SK-N-SH (cell line): ENCODE data around the gene BGN. TPM values are rescaled to one million over a fixed set of nuclear protein-coding genes. Genes with fewer than 3 reads are reported as not detected.

ENCODE experiments used
- CTCF ChIA-PET: fragments of 300-600, 350-600 bp; formaldehyde crosslinking; extraction: SDS; loops from one replicate; lab custom pipeline; 2021; lab: Yijun Ruan, JAX
- POLR2A ChIA-PET: fragments of 350-600 bp; sonication (Branson Sonifier 250); formaldehyde crosslinking; extraction: SDS; loops from one replicate; lab custom pipeline; 2020; ENCODE audit warnings: antibody characterized with exemption, inconsistent platforms; lab: Yijun Ruan, JAX
- DNase-seq: peaks from one replicate; pipeline ENCODE4 v3.0.0; 2012
- H2AFZ ChIP-seq: fragments of 200-600 bp; sonication (generic); 2 replicates; pipeline ENCODE4 v1.8.1; 2016; ENCODE audit warnings: antibody characterized with exemption, mild to moderate bottlenecking, low read depth
- H3F3A ChIP-seq: fragments of 200-600 bp; sonication (generic); replicated peaks from 2 replicates; pipeline ENCODE3; 2016; ENCODE audit warnings: antibody characterized with exemption, mild to moderate bottlenecking; ENCODE audit not compliant: insufficient read depth
- H3K27ac ChIP-seq, 2 experiments: fragments of 200-500 bp in 1 of 2; fragments of 200-600 bp in 1 of 2; sonication (Bioruptor generic) in 1 of 2; sonication (generic), shearing (Covaris generic) in 1 of 2; 2 replicates each; pipeline versions ENCODE4 v1.5.1 to v1.6.1; 2014 to 2016; ENCODE audit warnings: low read depth in 2 of 2, inconsistent platforms in 1 of 2, low read length in 1 of 2, mild to moderate bottlenecking in 1 of 2, mixed read lengths in 1 of 2
- H3K27me3 ChIP-seq: fragments of 200-600 bp; sonication (generic), shearing (Covaris generic); 2 replicates; pipeline ENCODE4 v1.6.1; 2016; ENCODE audit warnings: mixed run types; ENCODE audit not compliant: insufficient read depth
- H3K36me3 ChIP-seq, 2 experiments: fragments of 200-500 bp in 1 of 2; fragments of 200-600 bp in 1 of 2; sonication (Bioruptor generic) in 1 of 2; sonication (generic) in 1 of 2; replicated peaks in 1 of 2; 2 replicates each; pipeline versions ENCODE3 to v1.5.1; 2014 to 2016; ENCODE audit warnings: low read length in 1 of 2, mild to moderate bottlenecking in 1 of 2; ENCODE audit not compliant: insufficient read depth in 2 of 2, control insufficient read depth in 1 of 2
- H3K4me1 ChIP-seq, 2 experiments: fragments of 200-500 bp in 1 of 2; fragments of 200-600 bp in 1 of 2; sonication (Bioruptor generic) in 1 of 2; sonication (generic), shearing (Covaris generic) in 1 of 2; 2 replicates each; pipeline versions ENCODE4 v1.5.1 to v1.6.1; 2014 to 2016; ENCODE audit warnings: low read depth in 1 of 2, low read length in 1 of 2, mixed run types in 1 of 2; ENCODE audit not compliant: insufficient read depth in 2 of 2, control insufficient read depth in 1 of 2
- H3K4me2 ChIP-seq: fragments of 200-600 bp; sonication (generic), shearing (Covaris generic); 2 replicates; pipeline ENCODE4 v1.6.1; 2017; ENCODE audit warnings: mixed run types
- H3K4me3 ChIP-seq, 2 experiments: fragments of 200-500 bp in 1 of 2; fragments of 200-600 bp in 1 of 2; sonication (Bioruptor generic) in 1 of 2; sonication (generic), shearing (Covaris generic) in 1 of 2; 2 replicates each; pipeline versions ENCODE4 v1.5.1 to v1.8.1; 2014 to 2016; ENCODE audit warnings: low read depth in 2 of 2, inconsistent platforms in 1 of 2, low read length in 1 of 2, mild to moderate bottlenecking in 1 of 2, mixed read lengths in 1 of 2, moderate library complexity in 1 of 2
- H3K79me2 ChIP-seq: fragments of 200-600 bp; sonication (generic); 2 replicates; pipeline ENCODE4 v1.8.1; 2017; ENCODE audit warnings: mild to moderate bottlenecking; ENCODE audit not compliant: insufficient read depth
- H3K9ac ChIP-seq: fragments of 200-600 bp; sonication (generic); 2 replicates; pipeline ENCODE4 v1.6.1; 2017; ENCODE audit warnings: mixed run types
- H3K9me2 ChIP-seq: fragments of 200-600 bp; sonication (generic); 2 replicates; pipeline ENCODE4 v1.6.1; 2017; ENCODE audit warnings: mixed run types
- H3K9me3 ChIP-seq: fragments of 200-600 bp; sonication (generic); 2 replicates; pipeline ENCODE4 v1.6.1; 2017; ENCODE audit warnings: mixed run types, mild to moderate bottlenecking, moderate library complexity
- H4K20me1 ChIP-seq: fragments of 200-600 bp; sonication (generic); 2 replicates; pipeline ENCODE4 v1.6.1; 2017; ENCODE audit warnings: mild to moderate bottlenecking, mixed run types; ENCODE audit not compliant: insufficient read depth
- CTCF ChIP-seq: fragments of 200-600 bp; sonication (generic); IDR thresholded peaks from 2 replicates; pipeline ENCODE4 v1.6.1; 2017; ENCODE audit warnings: antibody characterized with exemption, mild to moderate bottlenecking, moderate library complexity
- EP300 ChIP-seq, 2 experiments: IDR thresholded peaks; 2 replicates each; pipeline versions ENCODE4 v1.4.0 to v1.6.1; 2012; ENCODE audit warnings: borderline replicate concordance in 1 of 2, low read depth in 1 of 2, low read length in 1 of 2
- FOSL2 ChIP-seq: IDR thresholded peaks from 2 replicates; pipeline ENCODE4 v1.4.0; 2012; ENCODE audit warnings: low read depth, mild to moderate bottlenecking, moderate library complexity, borderline replicate concordance
- FOXM1 ChIP-seq: IDR thresholded peaks from 2 replicates; pipeline ENCODE4 v1.4.0; 2012; ENCODE audit warnings: low read depth, mild to moderate bottlenecking
- GABPA ChIP-seq: IDR thresholded peaks from 2 replicates; pipeline ENCODE4 v1.4.0; 2012; ENCODE audit warnings: low read depth, mild to moderate bottlenecking
- GATA2 ChIP-seq: sonication (generic); formaldehyde crosslinking; IDR thresholded peaks from 2 replicates; pipeline ENCODE4 v1.5.0; 2020; ENCODE audit warnings: mild to moderate bottlenecking, missing genetic modification reagents
- IRF3 ChIP-seq: fragments of 150-350 bp; IDR thresholded peaks from 2 replicates; pipeline ENCODE4 v1.6.1; 2016; ENCODE audit warnings: mild to moderate bottlenecking, low read depth, low read length
- JUND ChIP-seq: IDR thresholded peaks from 2 replicates; pipeline ENCODE4 v1.4.0; 2012
- NFIC ChIP-seq: IDR thresholded peaks from 2 replicates; pipeline ENCODE4 v1.4.0; 2012; ENCODE audit warnings: borderline replicate concordance
- POLR2AphosphoS5 ChIP-seq: IDR thresholded peaks from 2 replicates; pipeline ENCODE4 v1.6.1; 2012; ENCODE audit warnings: low read depth, low read length
- RCOR1 ChIP-seq: fragments of 150-350 bp; IDR thresholded peaks from 2 replicates; pipeline ENCODE4 v1.6.1; 2017; ENCODE audit warnings: antibody characterized with exemption, low read length
- RFX5 ChIP-seq: IDR thresholded peaks from 2 replicates; pipeline ENCODE4 v1.6.1; 2012; ENCODE audit warnings: mild to moderate bottlenecking, improper control_type of control experiment, low read length
- RXRA ChIP-seq: IDR thresholded peaks from 2 replicates; pipeline ENCODE4 v1.4.0; 2012; ENCODE audit warnings: low read depth, mild to moderate bottlenecking, borderline replicate concordance
- SIN3A ChIP-seq: IDR thresholded peaks from 2 replicates; pipeline ENCODE4 v1.6.1; 2012; ENCODE audit warnings: low read depth, mild to moderate bottlenecking, low read length, moderate library complexity, borderline replicate concordance
- SMC3 ChIP-seq: IDR thresholded peaks from 2 replicates; pipeline ENCODE4 v1.6.1; 2012; ENCODE audit warnings: low read depth, low read length, improper control_type of control experiment
- TAF1 ChIP-seq: IDR thresholded peaks from 2 replicates; pipeline ENCODE4 v1.6.1; 2012; ENCODE audit warnings: low read depth, mild to moderate bottlenecking, low read length, moderate library complexity, borderline replicate concordance
- TEAD4 ChIP-seq: IDR thresholded peaks from 2 replicates; pipeline ENCODE4 v1.4.0; 2012; ENCODE audit warnings: mild to moderate bottlenecking, borderline replicate concordance; ENCODE audit not compliant: insufficient read depth
- USF1 ChIP-seq: IDR thresholded peaks from 2 replicates; pipeline ENCODE4 v1.4.0; 2012; ENCODE audit warnings: low read depth, borderline replicate concordance
- USF2 ChIP-seq: fragments of 150-350 bp; IDR thresholded peaks from 2 replicates; pipeline ENCODE4 v1.6.1; 2017; ENCODE audit warnings: antibody characterized with exemption, low read length, low read depth, borderline replicate concordance
- YY1 ChIP-seq: IDR thresholded peaks from 2 replicates; pipeline ENCODE4 v1.4.0; 2012; ENCODE audit warnings: low read depth, mild to moderate bottlenecking
- WGBS: methylation state at CpG from one replicate; pipeline ENCODE4 v1.1.6; 2017; ENCODE audit warnings: low lambda C conversion rate; 5-methylcytosine and 5-hydroxymethylcytosine counted together
- polyA plus RNA-seq, 3 experiments: library from polyadenylated mRNA; depleted of rRNA; stranded (reverse); fragments of >200 nt; gene quantifications; 2 replicates each; pipeline ENCODE4 v1.2.3, GENCODE V29; 2012

The BGN gene
- polyA plus RNA-seq, 1 of the 3 experiments (the other 2 are of a cell fraction): 28.9 TPM

GRCh38 chrX:153513265-153513664 is 18.5 kb downstream of the BGN start:
- POLR2A ChIA-PET: no interaction called here
- peaks cover 11% of the 10 kb centered on the region; the same call in 1 of the 2 replicates for H3K27me3 ChIP-seq

GRCh38 chrX:153514259-153514658 is 19.5 kb downstream of the BGN start:
- H3K79me2 ChIP-seq: no peaks in the 10 kb centered on the region
- 67% methylated on average over 5 of the region's 9 CpGs for WGBS
- H3K36me3 ChIP-seq: no peaks in the 10 kb centered on the region
- no peaks in the 10 kb centered on the region for H4K20me1 ChIP-seq
- peaks cover 5% of the 10 kb centered on the region for H3F3A ChIP-seq
- H3K9me2 ChIP-seq: no peaks in the 10 kb centered on the region
- H3K4me2 ChIP-seq: no peak overlapping the region
- H3K4me3 ChIP-seq: no peak overlapping the region
- no peak overlapping the region for H3K27ac ChIP-seq
- H3K9me3 ChIP-seq: no peaks in the 10 kb centered on the region
- H3K4me1 ChIP-seq: peaks cover 0 to 4% of the 10 kb centered on the region in 2 experiments; a peak in 1 of 4 replicates
- peaks cover 21% of the 10 kb centered on the region; the same call in 1 of the 2 replicates for H3K27me3 ChIP-seq
- no peak for DNase-seq
- ChIA-PET POLR2A (no interaction called here), CTCF (interaction anchor here (1.7 to 2.3 kb wide), 2 partner anchors 43 to 53 kb away, joined by 4 to 7 read pairs; partner anchors contain the start of gene HAUS7)
- no peak overlapping the region for H2AFZ ChIP-seq
- TF ChIP-seq FOXM1: no peak
- TF ChIP-seq RCOR1: no peak
- no peak for TF ChIP-seq TAF1
- no peak for TF ChIP-seq CTCF
- no peak for TF ChIP-seq IRF3
- no peak for TF ChIP-seq POLR2AphosphoS5
- TF ChIP-seq USF2: no peak
- no peak for TF ChIP-seq RFX5
- H3K9ac ChIP-seq: no peak overlapping the region

More at GRCh38 chrX:153513265-153513664, 18.5 kb downstream of the BGN start:
- Histone ChIP-seq H3K4me1 (no peaks in the 10 kb centered on the region; a peak in 1 of 4 replicates), H3K36me3 (no peaks in the 10 kb centered on the region), H3F3A (peaks cover 5% of the 10 kb centered on the region), H3K4me2 (no peak overlapping the region), H3K79me2 (no peaks in the 10 kb centered on the region), H3K27ac (no peak overlapping the region), H3K4me3 (no peak overlapping the region), H4K20me1 (no peaks in the 10 kb centered on the region), H3K9me3 (no peaks in the 10 kb centered on the region), H3K9ac (no peak overlapping the region), H2AFZ (no peak overlapping the region), H3K9me2 (no peaks in the 10 kb centered on the region)
- no peak for DNase-seq
- WGBS: 41% methylated on average over 5 of the region's 5 CpGs
- TF ChIP-seq RXRA (no peak), YY1 (no peak), NFIC (no peak), EP300 (IDR thresholded peaks at IDR 0.05; ENCODE audit: borderline replicate concordance in 1 of 2, low read depth in 1 of 2, low read length in 1 of 2) (no peak), GABPA (no peak), POLR2AphosphoS5 (no peak), RFX5 (no peak), JUND (no peak), RCOR1 (no peak), USF1 (no peak), FOXM1 (no peak), FOSL2 (no peak), SMC3 (no peak), SIN3A (no peak), GATA2 (CRISPR knock-in tag) (no peak), TEAD4 (no peak), IRF3 (no peak)
- CTCF ChIA-PET: interaction anchor here (0.7 kb wide), 1 partner anchor 132 kb away, joined by 3 read pairs; no protein-coding TSS in a partner anchor
